Upper lobe of left lung (tissue), 4 donors: ENCODE measurements around the gene MPDZ.

Source experiments
- CTCF ChIP-seq, 6 experiments: fragments of 450-650 bp in 4 of 6; fragments of 200-600 bp in 2 of 6; sonication (generic) in 2 of 6; IDR thresholded peaks; one replicate each; pipeline ENCODE4 v1.5.1; 2016 to 2019; ENCODE audit warnings: antibody characterized with exemption in 6 of 6
- POLR2A ChIP-seq, 4 donors: fragments of 450-650 bp; IDR thresholded peaks; one replicate each; pipeline ENCODE4 v1.5.1; 2016 to 2017; ENCODE audit warnings: antibody characterized with exemption in 4 of 4, mild to moderate bottlenecking in 2 of 4
- POLR2AphosphoS5 ChIP-seq, 2 donors: sonication (generic); formaldehyde crosslinking; IDR thresholded peaks; one replicate each; pipeline ENCODE4 v1.5.1; 2017; ENCODE audit warnings: antibody characterized with exemption in 2 of 2

GRCh38 chr9:13282998-13283397, 3.5 kb upstream of the MPDZ start:
- TF ChIP-seq POLR2AphosphoS5 (IDR thresholded peaks at IDR 0.05) (no peak), POLR2A (IDR thresholded peaks at IDR 0.05) (no peak), CTCF (IDR thresholded peaks at IDR 0.05) (no peak)
